SK-N-SH (cell line): ENCODE data around the gene INTS14. TPM values are rescaled to one million over a fixed set of nuclear protein-coding genes. Genes with fewer than 3 reads are reported as not detected.

Experiments used
- CTCF ChIA-PET: fragments of 300-600, 350-600 bp; formaldehyde crosslinking; extraction: SDS; loops from one replicate; lab custom pipeline; 2021; lab: Yijun Ruan, JAX
- POLR2A ChIA-PET: fragments of 350-600 bp; sonication (Branson Sonifier 250); formaldehyde crosslinking; extraction: SDS; loops from one replicate; lab custom pipeline; 2020; ENCODE audit warnings: antibody characterized with exemption, inconsistent platforms; lab: Yijun Ruan, JAX
- DNase-seq: peaks from one replicate; pipeline ENCODE4 v3.0.0; 2012
- H2AFZ ChIP-seq: fragments of 200-600 bp; sonication (generic); 2 replicates; pipeline ENCODE4 v1.8.1; 2016; ENCODE audit warnings: antibody characterized with exemption, mild to moderate bottlenecking, low read depth
- H3F3A ChIP-seq: fragments of 200-600 bp; sonication (generic); replicated peaks from 2 replicates; pipeline ENCODE3; 2016; ENCODE audit warnings: antibody characterized with exemption, mild to moderate bottlenecking; ENCODE audit not compliant: insufficient read depth
- H3K27ac ChIP-seq, 2 experiments: fragments of 200-500 bp in 1 of 2; fragments of 200-600 bp in 1 of 2; sonication (Bioruptor generic) in 1 of 2; sonication (generic), shearing (Covaris generic) in 1 of 2; 2 replicates each; pipeline versions ENCODE4 v1.5.1 to v1.6.1; 2014 to 2016; ENCODE audit warnings: low read depth in 2 of 2, inconsistent platforms in 1 of 2, low read length in 1 of 2, mild to moderate bottlenecking in 1 of 2, mixed read lengths in 1 of 2
- H3K27me3 ChIP-seq: fragments of 200-600 bp; sonication (generic), shearing (Covaris generic); 2 replicates; pipeline ENCODE4 v1.6.1; 2016; ENCODE audit warnings: mixed run types; ENCODE audit not compliant: insufficient read depth
- H3K36me3 ChIP-seq, 2 experiments: fragments of 200-500 bp in 1 of 2; fragments of 200-600 bp in 1 of 2; sonication (Bioruptor generic) in 1 of 2; sonication (generic) in 1 of 2; replicated peaks in 1 of 2; 2 replicates each; pipeline versions ENCODE3 to v1.5.1; 2014 to 2016; ENCODE audit warnings: low read length in 1 of 2, mild to moderate bottlenecking in 1 of 2; ENCODE audit not compliant: insufficient read depth in 2 of 2, control insufficient read depth in 1 of 2
- H3K4me1 ChIP-seq, 2 experiments: fragments of 200-500 bp in 1 of 2; fragments of 200-600 bp in 1 of 2; sonication (Bioruptor generic) in 1 of 2; sonication (generic), shearing (Covaris generic) in 1 of 2; 2 replicates each; pipeline versions ENCODE4 v1.5.1 to v1.6.1; 2014 to 2016; ENCODE audit warnings: low read depth in 1 of 2, low read length in 1 of 2, mixed run types in 1 of 2; ENCODE audit not compliant: insufficient read depth in 2 of 2, control insufficient read depth in 1 of 2
- H3K4me2 ChIP-seq: fragments of 200-600 bp; sonication (generic), shearing (Covaris generic); 2 replicates; pipeline ENCODE4 v1.6.1; 2017; ENCODE audit warnings: mixed run types
- H3K4me3 ChIP-seq, 2 experiments: fragments of 200-500 bp in 1 of 2; fragments of 200-600 bp in 1 of 2; sonication (Bioruptor generic) in 1 of 2; sonication (generic), shearing (Covaris generic) in 1 of 2; 2 replicates each; pipeline versions ENCODE4 v1.5.1 to v1.8.1; 2014 to 2016; ENCODE audit warnings: low read depth in 2 of 2, inconsistent platforms in 1 of 2, low read length in 1 of 2, mild to moderate bottlenecking in 1 of 2, mixed read lengths in 1 of 2, moderate library complexity in 1 of 2
- H3K79me2 ChIP-seq: fragments of 200-600 bp; sonication (generic); 2 replicates; pipeline ENCODE4 v1.8.1; 2017; ENCODE audit warnings: mild to moderate bottlenecking; ENCODE audit not compliant: insufficient read depth
- H3K9ac ChIP-seq: fragments of 200-600 bp; sonication (generic); 2 replicates; pipeline ENCODE4 v1.6.1; 2017; ENCODE audit warnings: mixed run types
- H3K9me2 ChIP-seq: fragments of 200-600 bp; sonication (generic); 2 replicates; pipeline ENCODE4 v1.6.1; 2017; ENCODE audit warnings: mixed run types
- H3K9me3 ChIP-seq: fragments of 200-600 bp; sonication (generic); 2 replicates; pipeline ENCODE4 v1.6.1; 2017; ENCODE audit warnings: mixed run types, mild to moderate bottlenecking, moderate library complexity
- H4K20me1 ChIP-seq: fragments of 200-600 bp; sonication (generic); 2 replicates; pipeline ENCODE4 v1.6.1; 2017; ENCODE audit warnings: mild to moderate bottlenecking, mixed run types; ENCODE audit not compliant: insufficient read depth
- CHD2 ChIP-seq: fragments of 150-350 bp; IDR thresholded peaks from 2 replicates; pipeline ENCODE4 v1.6.1; 2018; ENCODE audit warnings: low read length; ENCODE audit not compliant: partially characterized antibody
- FOSL2 ChIP-seq: IDR thresholded peaks from 2 replicates; pipeline ENCODE4 v1.4.0; 2012; ENCODE audit warnings: low read depth, mild to moderate bottlenecking, moderate library complexity, borderline replicate concordance
- FOXM1 ChIP-seq: IDR thresholded peaks from 2 replicates; pipeline ENCODE4 v1.4.0; 2012; ENCODE audit warnings: low read depth, mild to moderate bottlenecking
- GATA2 ChIP-seq: sonication (generic); formaldehyde crosslinking; IDR thresholded peaks from 2 replicates; pipeline ENCODE4 v1.5.0; 2020; ENCODE audit warnings: mild to moderate bottlenecking, missing genetic modification reagents
- IRF3 ChIP-seq: fragments of 150-350 bp; IDR thresholded peaks from 2 replicates; pipeline ENCODE4 v1.6.1; 2016; ENCODE audit warnings: mild to moderate bottlenecking, low read depth, low read length
- MEF2A ChIP-seq: IDR thresholded peaks from 2 replicates; pipeline ENCODE4 v1.4.0; 2012; ENCODE audit warnings: low read depth, borderline replicate concordance
- MXI1 ChIP-seq: IDR thresholded peaks from 2 replicates; pipeline ENCODE4 v1.6.1; 2012; ENCODE audit warnings: mild to moderate bottlenecking, low read depth, low read length, improper control_type of control experiment
- NFIC ChIP-seq: IDR thresholded peaks from 2 replicates; pipeline ENCODE4 v1.4.0; 2012; ENCODE audit warnings: borderline replicate concordance
- PBX3 ChIP-seq: IDR thresholded peaks from 2 replicates; pipeline ENCODE4; 2012
- RAD21 ChIP-seq: IDR thresholded peaks from 2 replicates; pipeline ENCODE4 v1.6.1; 2012; ENCODE audit warnings: mild to moderate bottlenecking, low read length
- RCOR1 ChIP-seq: fragments of 150-350 bp; IDR thresholded peaks from 2 replicates; pipeline ENCODE4 v1.6.1; 2017; ENCODE audit warnings: antibody characterized with exemption, low read length
- RXRA ChIP-seq: IDR thresholded peaks from 2 replicates; pipeline ENCODE4 v1.4.0; 2012; ENCODE audit warnings: low read depth, mild to moderate bottlenecking, borderline replicate concordance
- SIN3A ChIP-seq: IDR thresholded peaks from 2 replicates; pipeline ENCODE4 v1.6.1; 2012; ENCODE audit warnings: low read depth, mild to moderate bottlenecking, low read length, moderate library complexity, borderline replicate concordance
- USF1 ChIP-seq: IDR thresholded peaks from 2 replicates; pipeline ENCODE4 v1.4.0; 2012; ENCODE audit warnings: low read depth, borderline replicate concordance
- ZBTB33 ChIP-seq: IDR thresholded peaks from 2 replicates; pipeline ENCODE4 v1.4.0; 2012; ENCODE audit warnings: low read depth, borderline replicate concordance
- WGBS: methylation state at CpG from one replicate; pipeline ENCODE4 v1.1.6; 2017; ENCODE audit warnings: low lambda C conversion rate; 5-methylcytosine and 5-hydroxymethylcytosine counted together
- polyA plus RNA-seq, 3 experiments: library from polyadenylated mRNA; depleted of rRNA; stranded (reverse); fragments of >200 nt; gene quantifications; 2 replicates each; pipeline ENCODE4 v1.2.3, GENCODE V29; 2012

INTS14 gene
- polyA plus RNA-seq, 1 of the 3 experiments (the other 2 are of a cell fraction), result 44.9 TPM

GRCh38 chr15:65642594-65642993, 31.7 kb upstream of the INTS14 start:
- DNase-seq, result no peak
- no peaks in the 10 kb centered on the region for H4K20me1 ChIP-seq
- H3K9ac ChIP-seq, result no peak overlapping the region
- no peak for TF ChIP-seq RAD21
- no peak for TF ChIP-seq FOSL2
- no peak for TF ChIP-seq USF1
- no peak for TF ChIP-seq SIN3A
- no peak for TF ChIP-seq RXRA
- TF ChIP-seq CHD2, result no peak
- TF ChIP-seq GATA2 (CRISPR knock-in tag), result no peak
- TF ChIP-seq FOXM1, result no peak
- TF ChIP-seq NFIC, result no peak
- TF ChIP-seq RCOR1, result no peak
- TF ChIP-seq IRF3, result no peak
- no peak for TF ChIP-seq PBX3
- TF ChIP-seq MEF2A, result no peak
- no peak for TF ChIP-seq ZBTB33
- TF ChIP-seq MXI1, result no peak
- CTCF ChIA-PET, result interaction anchor here (1.3 to 8.7 kb wide), 6 partner anchors 18 to 186 kb away, joined by 3 to 85 read pairs (median 4); partner anchors contain the start of gene INTS14
- peaks cover 0 to 7% of the 10 kb centered on the region in 2 experiments; a peak in 1 of 4 replicates for H3K4me1 ChIP-seq
- no peaks in the 10 kb centered on the region for H3F3A ChIP-seq
- H3K4me2 ChIP-seq, result no peak overlapping the region
- H3K9me3 ChIP-seq, result no peaks in the 10 kb centered on the region
- H3K27me3 ChIP-seq, result no peaks in the 10 kb centered on the region
- H3K79me2 ChIP-seq, result no peaks in the 10 kb centered on the region
- POLR2A ChIA-PET, result no interaction called here
- WGBS, result 59% methylated on average over 6 of the region's 6 CpGs
- no peaks in the 10 kb centered on the region for H3K9me2 ChIP-seq
- no peak overlapping the region for H2AFZ ChIP-seq
- no peak overlapping the region for H3K4me3 ChIP-seq
- no peaks in the 10 kb centered on the region for H3K36me3 ChIP-seq
- no peak overlapping the region for H3K27ac ChIP-seq
